ENCODE data around the gene STRA8.
A peak's percentile ranks its signal among the peaks of the same experiment; 100 is the strongest.

Gene STRA8

GRCh38 chr7:135186841-135187253 is 46.8 kb upstream of the STRA8 start:
- no peak for DNase-seq (ENCODE audit: low spot score)
- Histone ChIP-seq H3K9me3 (ENCODE audit: severe bottlenecking) (peaks cover 2% of the 10 kb centered on the region), H3K27me3 (ENCODE audit: insufficient read depth, poor library complexity, severe bottlenecking) (no peaks in the 10 kb centered on the region), H3K4me3 (ENCODE audit: severe bottlenecking) (no peak overlapping the region), H3K27ac (ENCODE audit: poor library complexity, severe bottlenecking) (no peak overlapping the region), H3K36me3 (ENCODE audit: low read depth) (peaks cover 70% of the 10 kb centered on the region), H3K4me1 (ENCODE audit: insufficient read depth, poor library complexity, severe bottlenecking) (peaks cover 4% of the 10 kb centered on the region)
- no peak for ATAC-seq (ENCODE audit: low read depth)
- TF ChIP-seq CTCF (IDR thresholded peaks at IDR 0.05; ENCODE audit: poor library complexity, severe bottlenecking): no peak

DNA sequence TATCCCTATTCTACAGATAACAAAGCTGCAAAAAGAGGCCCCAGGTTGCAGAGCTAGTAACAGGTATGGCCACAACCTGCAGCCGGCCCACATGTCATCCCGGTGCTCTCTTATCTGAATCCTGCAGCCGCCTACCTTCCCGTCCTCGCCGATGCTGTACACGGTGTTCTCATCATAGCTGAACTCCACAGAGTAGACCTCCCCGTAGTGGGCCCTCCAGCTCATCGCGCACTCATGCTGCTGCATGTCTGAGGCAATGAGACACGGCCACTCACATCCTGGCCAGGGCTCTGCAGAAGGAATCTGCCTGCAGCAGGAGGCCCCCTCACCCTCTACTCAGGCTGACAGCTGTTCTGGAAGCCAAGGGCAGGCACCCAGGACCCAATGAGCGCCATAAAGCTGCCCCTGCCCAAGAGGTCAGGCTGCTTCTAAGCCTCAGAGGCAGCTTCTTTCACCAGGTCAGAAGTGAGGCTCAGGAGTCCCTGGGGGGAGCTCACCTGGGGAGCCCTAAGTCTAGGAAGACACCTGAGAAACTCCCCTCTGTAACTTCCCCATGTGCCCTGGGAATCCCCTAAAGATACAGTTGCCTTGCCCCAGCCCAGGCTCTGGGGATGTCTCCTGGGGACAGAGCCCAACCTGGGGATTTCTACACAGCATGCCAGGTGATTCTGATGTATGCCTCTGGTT is 45.2 kb upstream of the STRA8 start:
- H3K4me1 ChIP-seq (ENCODE audit: insufficient read depth, poor library complexity, severe bottlenecking): peaks cover 9% of the 10 kb centered on the region
- no peaks in the 10 kb centered on the region for H3K9me3 ChIP-seq (ENCODE audit: severe bottlenecking)
- peak; percentile 64 for ATAC-seq (ENCODE audit: low read depth)
- no peak overlapping the region for H3K27ac ChIP-seq (ENCODE audit: poor library complexity, severe bottlenecking)
- DNase-seq (ENCODE audit: low spot score): no peak
- peaks cover 68% of the 10 kb centered on the region for H3K36me3 ChIP-seq (ENCODE audit: low read depth)
- no peak overlapping the region for H3K4me3 ChIP-seq (ENCODE audit: severe bottlenecking)
- H3K27me3 ChIP-seq (ENCODE audit: insufficient read depth, poor library complexity, severe bottlenecking): no peaks in the 10 kb centered on the region
- no peak for TF ChIP-seq CTCF (IDR thresholded peaks at IDR 0.05; ENCODE audit: poor library complexity, severe bottlenecking)

GRCh38 chr7:135189221-135189662 is 44.4 kb upstream of the STRA8 start:
- Histone ChIP-seq H3K36me3 (ENCODE audit: low read depth) (peaks cover 67% of the 10 kb centered on the region), H3K27ac (ENCODE audit: poor library complexity, severe bottlenecking) (no peak overlapping the region), H3K9me3 (ENCODE audit: severe bottlenecking) (no peaks in the 10 kb centered on the region), H3K4me1 (ENCODE audit: insufficient read depth, poor library complexity, severe bottlenecking) (peaks cover 13% of the 10 kb centered on the region), H3K27me3 (ENCODE audit: insufficient read depth, poor library complexity, severe bottlenecking) (no peaks in the 10 kb centered on the region), H3K4me3 (ENCODE audit: severe bottlenecking) (no peak overlapping the region)
- no peak for ATAC-seq (ENCODE audit: low read depth)
- no peak for TF ChIP-seq CTCF (IDR thresholded peaks at IDR 0.05; ENCODE audit: poor library complexity, severe bottlenecking)
- DNase-seq (ENCODE audit: low spot score): no peak

DNA sequence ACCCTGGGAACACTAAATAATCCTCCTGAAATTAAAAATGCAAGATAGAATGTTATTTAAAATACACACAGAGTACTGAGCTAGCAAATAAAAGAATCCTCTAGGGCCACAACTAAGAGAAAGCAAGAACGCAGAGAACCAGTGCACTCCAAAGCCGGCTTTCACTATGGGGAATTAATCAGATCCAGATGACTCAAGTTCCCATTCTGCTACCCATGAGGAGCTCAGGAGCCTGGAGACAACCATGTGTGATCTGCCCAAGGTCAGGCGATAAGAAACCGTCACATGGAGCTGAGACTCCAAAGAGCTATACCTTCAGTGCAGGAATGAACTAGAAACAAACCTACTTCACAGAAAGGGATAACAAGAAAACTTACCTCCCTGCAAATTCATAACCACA is 43.7 kb upstream of the STRA8 start:
- Histone ChIP-seq H3K36me3 (ENCODE audit: low read depth) (peaks cover 74% of the 10 kb centered on the region), H3K27ac (ENCODE audit: poor library complexity, severe bottlenecking) (peak overlapping the region; percentile 17), H3K9me3 (ENCODE audit: severe bottlenecking) (no peaks in the 10 kb centered on the region), H3K4me1 (ENCODE audit: insufficient read depth, poor library complexity, severe bottlenecking) (peaks cover 13% of the 10 kb centered on the region), H3K27me3 (ENCODE audit: insufficient read depth, poor library complexity, severe bottlenecking) (no peaks in the 10 kb centered on the region), H3K4me3 (ENCODE audit: severe bottlenecking) (no peak overlapping the region)
- TF ChIP-seq CTCF (IDR thresholded peaks at IDR 0.05; ENCODE audit: poor library complexity, severe bottlenecking): no peak
- no peak for DNase-seq (ENCODE audit: low spot score)
- no peak for ATAC-seq (ENCODE audit: low read depth)

DNA sequence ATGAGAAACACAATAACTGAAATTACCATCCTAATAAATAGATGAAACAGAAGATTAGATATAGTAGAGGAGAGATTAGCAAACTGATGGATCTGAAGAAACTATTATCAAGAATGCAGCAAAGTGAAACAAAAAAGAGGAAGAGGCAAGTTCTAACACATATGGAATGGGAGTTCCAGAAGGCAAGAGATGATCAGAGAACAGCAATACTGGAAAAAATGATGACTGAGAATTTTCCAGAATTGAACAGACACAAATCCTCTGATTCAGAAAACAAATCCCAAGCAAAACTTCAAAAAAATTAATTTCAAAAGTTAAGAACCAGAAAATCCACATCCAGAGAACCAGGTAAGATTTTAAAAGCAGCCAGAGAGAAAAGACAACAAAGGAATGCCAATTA is 42.9 kb upstream of the STRA8 start:
- no peak for ATAC-seq (ENCODE audit: low read depth)
- no peak for TF ChIP-seq CTCF (IDR thresholded peaks at IDR 0.05; ENCODE audit: poor library complexity, severe bottlenecking)
- H3K27me3 ChIP-seq (ENCODE audit: insufficient read depth, poor library complexity, severe bottlenecking): no peaks in the 10 kb centered on the region
- no peak overlapping the region for H3K4me3 ChIP-seq (ENCODE audit: severe bottlenecking)
- no peak for DNase-seq (ENCODE audit: low spot score)
- H3K27ac ChIP-seq (ENCODE audit: poor library complexity, severe bottlenecking): peak overlapping the region; percentile 17
- H3K9me3 ChIP-seq (ENCODE audit: severe bottlenecking): no peaks in the 10 kb centered on the region
- H3K4me1 ChIP-seq (ENCODE audit: insufficient read depth, poor library complexity, severe bottlenecking): peaks cover 13% of the 10 kb centered on the region
- peaks cover 74% of the 10 kb centered on the region for H3K36me3 ChIP-seq (ENCODE audit: low read depth)

Measured in RWPE2 (cell line).